Measurements from ENCODE around the gene SLC34A2.

SLC34A2 gene

GRCh38 chr4:25694466-25694865, 38.8 kb downstream of the SLC34A2 start:
- no peak for TF ChIP-seq CTCF (IDR thresholded peaks at IDR 0.05)

GRCh38 chr4:25696409-25696808, 40.8 kb downstream of the SLC34A2 start:
- TF ChIP-seq CTCF (IDR thresholded peaks at IDR 0.05): no peak

GRCh38 chr4:25697516-25697915, 41.9 kb downstream of the SLC34A2 start:
- no peak for TF ChIP-seq CTCF (IDR thresholded peaks at IDR 0.05)

- no peak for TF ChIP-seq CTCF (IDR thresholded peaks at IDR 0.05)
Observed at GRCh38 chr4:25700661-25701060, 45.0 kb downstream of the SLC34A2 start.

- TF ChIP-seq CTCF (IDR thresholded peaks at IDR 0.05): no peak
Observed at GRCh38 chr4:25702848-25703247, 47.2 kb downstream of the SLC34A2 start.

GRCh38 chr4:25703731-25704388, 48.2 kb downstream of the SLC34A2 start:
- no peak for TF ChIP-seq CTCF (IDR thresholded peaks at IDR 0.05)

- TF ChIP-seq CTCF (IDR thresholded peaks at IDR 0.05): no peak
Observed at GRCh38 chr4:25704516-25704915, 48.9 kb downstream of the SLC34A2 start.

GRCh38 chr4:25710637-25711036, 55.0 kb downstream of the SLC34A2 start:
- no peak for TF ChIP-seq CTCF (IDR thresholded peaks at IDR 0.05)
